GM21526 (cell line): ENCODE results near the gene ONECUT2.
"Not testable (repeated sequence)": the region's sequence is repeated elsewhere in the genome, so short reads cannot be mapped to it uniquely, and the experiment has no call there.

ENCODE experiments used
- ATAC-seq: cut with Tn5 transposase; IDR thresholded peaks from one replicate; pipeline ENCODE4 v1.9.1; 2021; ENCODE audit warnings: moderate library complexity; ENCODE audit not compliant: unreplicated experiment, low FRiP score

ONECUT2 gene

DNA sequence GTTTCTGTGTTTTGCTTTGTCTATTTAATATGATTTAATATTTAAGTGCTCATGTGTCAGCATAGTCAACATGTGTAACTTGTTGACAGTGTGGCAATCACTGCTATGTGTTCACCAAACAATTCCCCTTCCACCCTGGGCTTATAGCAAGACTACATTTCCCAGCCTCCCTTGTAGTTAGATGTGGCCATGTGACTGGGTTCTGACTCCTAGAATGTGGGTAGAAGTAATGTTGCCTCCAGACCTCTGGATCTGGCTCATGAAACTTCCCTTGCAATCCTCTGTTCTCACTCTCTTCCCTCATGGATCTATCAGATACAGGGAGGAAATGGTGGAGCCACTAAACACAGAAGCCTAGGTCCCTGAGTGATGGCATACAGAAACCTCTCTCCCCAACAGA lies 87.2 kb downstream of the ONECUT2 start:
- ATAC-seq: not testable (repeated sequence)

DNA sequence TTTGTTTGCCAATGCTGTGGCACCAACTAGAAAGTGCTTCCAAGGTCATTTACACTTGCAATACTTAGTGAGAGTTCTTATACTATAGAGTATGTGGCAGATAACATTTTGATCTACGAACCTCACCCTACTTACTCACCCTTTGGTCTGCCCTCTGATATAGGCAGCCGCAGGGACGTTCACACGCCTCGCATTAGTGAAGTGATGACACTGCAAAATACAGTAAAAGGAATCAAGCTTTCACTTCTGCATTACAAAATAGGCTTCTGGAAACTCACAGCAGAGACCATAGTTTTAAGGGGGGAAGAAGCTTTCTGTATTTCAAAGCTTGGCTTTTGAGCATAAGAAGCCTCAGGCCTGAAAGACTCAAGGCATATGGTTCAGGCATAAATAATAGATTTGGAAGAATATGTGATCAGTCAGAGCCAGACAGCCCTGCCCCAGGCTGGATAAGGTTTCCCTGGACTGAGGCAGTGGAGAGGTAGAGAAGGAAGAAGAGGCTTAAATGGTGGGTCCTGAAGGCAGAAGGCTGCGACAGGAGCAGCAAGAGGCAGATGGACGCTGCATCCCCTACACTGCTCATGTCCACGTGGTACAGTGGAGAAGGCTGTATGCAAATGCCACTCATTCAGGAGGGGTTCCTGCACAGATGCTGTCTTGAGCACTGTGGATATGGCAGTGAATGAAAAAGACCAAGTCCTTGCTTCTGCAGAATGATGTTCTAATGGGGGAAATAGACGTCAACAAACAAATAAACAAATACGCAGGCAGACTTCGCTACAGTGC lies 88.2 kb downstream of the ONECUT2 start:
- ATAC-seq: no peak

DNA sequence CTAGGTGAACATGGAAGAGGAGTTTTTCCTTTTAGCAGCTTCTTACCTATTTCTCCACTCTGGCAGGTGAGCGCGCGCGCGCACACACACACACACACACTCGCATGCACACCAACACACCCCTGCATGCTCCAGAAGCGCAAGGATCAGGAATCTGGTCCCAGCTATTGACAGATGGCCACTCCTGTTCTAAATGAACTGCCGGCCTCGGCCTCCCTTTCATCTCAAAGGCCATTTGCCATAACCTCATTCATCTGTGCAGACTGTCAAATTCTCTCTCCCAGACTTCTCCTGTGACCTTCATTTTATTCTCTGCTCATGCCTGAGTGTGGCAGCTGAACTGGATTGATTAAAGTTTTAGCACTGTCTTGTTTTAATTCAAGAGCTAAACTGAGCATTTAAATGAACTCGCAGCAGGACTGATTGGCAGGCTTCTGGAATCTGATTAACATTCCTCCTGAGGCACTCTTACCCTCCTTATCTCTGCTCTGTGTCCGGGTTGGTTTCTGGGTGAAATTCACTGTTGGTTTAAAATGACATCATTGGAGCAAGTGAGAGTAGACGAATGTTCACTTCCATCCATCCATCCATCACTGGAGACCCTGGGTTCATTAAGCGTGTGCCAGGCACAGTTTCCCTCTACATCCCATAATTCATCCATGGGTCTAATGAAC lies 92.5 kb downstream of the ONECUT2 start:
- no peak for ATAC-seq

DNA sequence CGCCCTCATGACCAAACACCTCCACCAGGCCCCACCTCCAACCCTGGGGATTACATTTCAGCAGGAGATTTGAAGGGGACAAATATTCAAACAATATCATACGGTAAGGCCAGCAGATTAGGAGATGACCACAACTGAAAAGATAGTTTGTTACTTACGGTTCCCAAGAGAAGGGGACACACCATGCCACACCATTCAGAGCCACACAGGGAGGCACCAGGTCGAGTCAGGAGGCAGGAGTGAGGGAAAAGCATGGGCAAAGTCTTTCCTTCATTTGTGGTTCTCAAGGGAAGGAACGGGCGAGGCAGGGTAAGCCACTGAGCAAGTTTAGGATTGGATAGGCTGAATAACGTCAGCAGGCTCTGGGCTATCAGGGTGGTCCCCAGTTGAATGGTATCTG lies 94.0 kb downstream of the ONECUT2 start:
- no peak for ATAC-seq

DNA sequence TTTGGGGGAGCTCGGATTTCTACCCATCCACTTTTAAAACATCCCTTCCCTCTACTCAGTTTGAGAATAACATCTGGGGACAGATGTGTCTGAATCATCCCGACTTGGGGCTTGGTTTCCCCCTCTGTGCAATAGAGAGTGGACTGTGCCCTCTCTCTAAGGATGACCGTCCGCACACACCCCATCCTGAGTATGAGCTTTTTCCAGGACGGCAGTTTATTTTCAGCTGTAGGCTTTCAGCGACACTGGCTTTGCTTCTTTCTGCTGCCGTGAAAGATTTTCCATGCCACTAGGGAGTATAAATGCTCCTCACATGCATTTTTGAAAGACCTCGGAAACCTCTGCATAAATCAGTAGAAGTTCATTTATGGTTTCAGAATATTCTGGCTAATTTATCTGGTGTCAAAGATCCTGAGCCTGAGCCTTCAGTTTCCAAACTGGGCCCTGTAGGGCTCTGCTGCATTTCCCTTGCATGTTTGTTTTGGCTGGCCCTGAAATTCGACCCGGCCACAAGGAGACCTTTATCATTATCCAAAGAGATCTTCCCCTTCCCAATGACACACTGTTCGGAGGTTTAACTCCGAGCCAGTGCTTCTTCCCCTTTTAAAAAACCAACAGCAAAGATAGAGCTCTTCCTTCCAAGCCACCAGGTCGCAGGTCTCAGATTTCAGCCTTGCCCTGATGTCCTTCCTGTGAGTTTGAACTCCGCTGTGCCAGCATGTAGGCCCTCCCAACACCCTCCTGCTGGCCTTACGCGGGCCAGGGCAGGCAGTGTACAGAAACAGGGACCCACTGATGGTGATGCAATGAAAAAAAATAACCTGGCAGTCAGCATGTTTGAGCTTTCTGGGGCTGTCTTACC lies 98.1 kb downstream of the ONECUT2 start:
- ATAC-seq: no peak

DNA sequence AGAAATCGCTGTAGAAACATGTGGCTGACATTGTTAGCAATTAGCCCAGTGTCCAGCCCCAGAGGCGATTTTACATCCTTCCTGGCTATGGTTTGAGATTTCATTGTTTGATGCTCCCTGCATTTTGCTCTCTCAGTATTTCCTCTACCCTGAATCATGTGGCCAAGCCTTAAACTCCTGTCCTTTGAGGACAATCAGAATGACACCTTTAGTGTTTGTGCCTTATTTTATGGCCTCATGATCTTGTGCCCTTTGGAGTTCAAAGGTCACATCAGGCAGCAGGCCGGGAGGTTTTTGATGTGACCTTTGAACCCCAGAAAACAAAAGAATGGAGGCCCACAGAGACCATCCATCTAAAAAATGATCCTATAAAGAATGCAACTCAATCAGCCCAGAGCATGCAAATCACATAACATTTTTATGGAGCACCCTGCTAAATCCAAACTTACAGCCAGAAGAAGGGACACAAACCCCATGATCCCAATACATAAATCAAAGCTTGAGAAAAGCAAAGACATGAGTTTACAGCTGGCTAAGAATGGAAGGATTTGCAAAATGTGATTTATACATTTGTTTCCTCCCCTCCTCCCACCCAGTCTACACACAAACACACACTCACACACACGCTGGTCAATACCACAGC lies 98.8 kb downstream of the ONECUT2 start:
- ATAC-seq: no peak

DNA sequence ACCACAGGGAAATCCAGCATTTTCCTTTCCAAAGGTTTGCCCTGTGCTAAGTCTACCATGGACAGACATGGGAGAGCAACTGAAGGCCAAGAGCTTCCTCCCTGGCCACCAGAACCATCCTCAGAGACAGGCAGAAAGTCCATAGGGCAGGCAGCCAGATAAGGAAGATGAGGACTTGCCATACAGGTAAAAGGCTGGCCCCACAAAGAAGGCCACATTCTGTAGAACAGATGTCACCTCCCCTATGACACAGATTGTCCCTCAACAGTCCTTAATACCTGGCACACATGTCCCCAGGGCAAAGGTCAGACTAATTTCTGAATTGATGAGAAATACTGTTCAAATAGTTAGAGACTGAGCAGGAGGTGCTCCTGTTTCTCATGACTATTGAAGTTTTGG lies 99.3 kb downstream of the ONECUT2 start:
- no peak for ATAC-seq

DNA sequence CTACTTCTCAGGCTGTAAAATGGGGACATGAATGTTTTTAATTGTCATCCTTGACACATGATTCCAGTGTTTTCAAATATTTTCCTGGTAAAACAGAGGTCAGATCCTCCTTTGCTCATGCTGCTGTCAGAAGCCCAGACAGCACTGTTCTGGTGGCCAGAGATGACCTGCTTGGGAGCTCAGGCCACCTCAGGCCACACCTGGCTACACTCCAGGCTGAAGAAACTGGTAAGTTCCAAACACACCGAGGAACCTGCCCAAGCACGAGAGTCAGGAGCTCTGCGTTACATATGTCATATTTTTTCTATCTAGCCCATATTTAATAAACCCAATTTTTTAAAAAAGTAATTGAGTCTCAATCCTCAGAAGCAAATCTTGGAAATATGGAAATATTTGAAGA lies 103.4 kb downstream of the ONECUT2 start:
- no peak for ATAC-seq

DNA sequence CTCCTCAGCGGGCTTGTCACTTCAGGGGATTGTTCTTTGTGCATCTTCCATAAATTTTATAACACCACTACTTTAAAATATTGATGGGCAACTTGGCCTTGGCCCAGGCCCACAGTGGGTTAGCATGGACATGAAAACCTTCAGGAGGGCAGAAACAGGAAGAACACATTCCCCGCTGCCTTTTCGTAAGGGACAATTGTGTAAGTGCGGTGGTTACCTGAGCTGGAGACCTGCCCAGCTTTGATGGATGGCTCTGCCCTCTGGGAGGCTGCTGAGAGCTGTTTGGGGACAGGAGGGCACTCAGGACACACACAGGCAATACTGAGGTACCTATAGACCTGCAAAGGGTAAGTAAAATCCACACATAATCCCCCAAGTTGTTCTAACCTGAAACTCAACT lies 104.5 kb downstream of the ONECUT2 start:
- ATAC-seq: no peak
